Measurements from ENCODE around the gene KDM3A.

DNA sequence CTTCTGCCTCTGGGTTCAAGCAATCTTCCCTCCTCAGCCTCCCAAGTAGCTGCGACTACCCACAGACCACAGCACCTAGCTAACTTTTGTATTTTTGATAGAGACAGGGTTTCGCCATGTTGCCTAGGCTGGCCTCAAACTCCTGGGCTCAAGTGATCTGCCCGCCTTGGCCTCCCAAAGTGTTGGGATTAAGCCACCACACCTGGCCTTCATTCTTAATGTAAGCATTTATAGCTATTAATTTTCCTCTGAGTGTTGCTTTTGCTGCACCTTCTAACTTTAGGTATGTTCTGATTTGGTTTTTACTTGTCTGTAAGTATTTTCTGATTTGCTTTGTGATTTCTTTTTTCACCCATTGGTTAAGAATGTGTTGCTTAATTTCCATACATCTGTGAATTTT lies 92.4 kb downstream of the KDM3A start:
- TF ChIP-seq CTCF (tag by site-specific recombination; IDR thresholded peaks at IDR 0.05) (no peak), GLIS1 (tag by site-specific recombination; IDR thresholded peaks at IDR 0.05) (no peak), SP2 (tag by site-specific recombination; IDR thresholded peaks at IDR 0.05) (no peak), ZNF24 (tag by site-specific recombination; IDR thresholded peaks at IDR 0.05) (no peak), ZNF768 (tag by site-specific recombination; IDR thresholded peaks at IDR 0.05) (no peak), TCF7L2 (IDR thresholded peaks at IDR 0.05; ENCODE audit: borderline replicate concordance, low read depth, low read length) (no peak), ZNF133 (tag by site-specific recombination; IDR thresholded peaks at IDR 0.05) (no peak), ZFP69B (tag by site-specific recombination; IDR thresholded peaks at IDR 0.05) (no peak), HOXA7 (CRISPR knock-in tag; IDR thresholded peaks at IDR 0.05; ENCODE audit: borderline replicate concordance) (no peak)
- TF ChIP-seq, protein P1, sequence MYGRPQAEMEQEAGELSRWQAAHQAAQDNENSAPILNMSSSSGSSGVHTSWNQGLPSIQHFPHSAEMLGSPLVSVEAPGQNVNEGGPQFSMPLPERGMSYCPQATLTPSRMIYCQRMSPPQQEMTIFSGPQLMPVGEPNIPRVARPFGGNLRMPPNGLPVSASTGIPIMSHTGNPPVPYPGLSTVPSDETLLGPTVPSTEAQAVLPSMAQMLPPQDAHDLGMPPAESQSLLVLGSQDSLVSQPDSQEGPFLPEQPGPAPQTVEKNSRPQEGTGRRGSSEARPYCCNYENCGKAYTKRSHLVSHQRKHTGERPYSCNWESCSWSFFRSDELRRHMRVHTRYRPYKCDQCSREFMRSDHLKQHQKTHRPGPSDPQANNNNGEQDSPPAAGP (tag by site-specific recombination; IDR thresholded peaks at IDR 0.05), result no peak
- TF ChIP-seq, protein P2, sequence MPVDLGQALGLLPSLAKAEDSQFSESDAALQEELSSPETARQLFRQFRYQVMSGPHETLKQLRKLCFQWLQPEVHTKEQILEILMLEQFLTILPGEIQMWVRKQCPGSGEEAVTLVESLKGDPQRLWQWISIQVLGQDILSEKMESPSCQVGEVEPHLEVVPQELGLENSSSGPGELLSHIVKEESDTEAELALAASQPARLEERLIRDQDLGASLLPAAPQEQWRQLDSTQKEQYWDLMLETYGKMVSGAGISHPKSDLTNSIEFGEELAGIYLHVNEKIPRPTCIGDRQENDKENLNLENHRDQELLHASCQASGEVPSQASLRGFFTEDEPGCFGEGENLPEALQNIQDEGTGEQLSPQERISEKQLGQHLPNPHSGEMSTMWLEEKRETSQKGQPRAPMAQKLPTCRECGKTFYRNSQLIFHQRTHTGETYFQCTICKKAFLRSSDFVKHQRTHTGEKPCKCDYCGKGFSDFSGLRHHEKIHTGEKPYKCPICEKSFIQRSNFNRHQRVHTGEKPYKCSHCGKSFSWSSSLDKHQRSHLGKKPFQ (tag by site-specific recombination; IDR thresholded peaks at IDR 0.05), result no peak
- TF ChIP-seq, protein P3, sequence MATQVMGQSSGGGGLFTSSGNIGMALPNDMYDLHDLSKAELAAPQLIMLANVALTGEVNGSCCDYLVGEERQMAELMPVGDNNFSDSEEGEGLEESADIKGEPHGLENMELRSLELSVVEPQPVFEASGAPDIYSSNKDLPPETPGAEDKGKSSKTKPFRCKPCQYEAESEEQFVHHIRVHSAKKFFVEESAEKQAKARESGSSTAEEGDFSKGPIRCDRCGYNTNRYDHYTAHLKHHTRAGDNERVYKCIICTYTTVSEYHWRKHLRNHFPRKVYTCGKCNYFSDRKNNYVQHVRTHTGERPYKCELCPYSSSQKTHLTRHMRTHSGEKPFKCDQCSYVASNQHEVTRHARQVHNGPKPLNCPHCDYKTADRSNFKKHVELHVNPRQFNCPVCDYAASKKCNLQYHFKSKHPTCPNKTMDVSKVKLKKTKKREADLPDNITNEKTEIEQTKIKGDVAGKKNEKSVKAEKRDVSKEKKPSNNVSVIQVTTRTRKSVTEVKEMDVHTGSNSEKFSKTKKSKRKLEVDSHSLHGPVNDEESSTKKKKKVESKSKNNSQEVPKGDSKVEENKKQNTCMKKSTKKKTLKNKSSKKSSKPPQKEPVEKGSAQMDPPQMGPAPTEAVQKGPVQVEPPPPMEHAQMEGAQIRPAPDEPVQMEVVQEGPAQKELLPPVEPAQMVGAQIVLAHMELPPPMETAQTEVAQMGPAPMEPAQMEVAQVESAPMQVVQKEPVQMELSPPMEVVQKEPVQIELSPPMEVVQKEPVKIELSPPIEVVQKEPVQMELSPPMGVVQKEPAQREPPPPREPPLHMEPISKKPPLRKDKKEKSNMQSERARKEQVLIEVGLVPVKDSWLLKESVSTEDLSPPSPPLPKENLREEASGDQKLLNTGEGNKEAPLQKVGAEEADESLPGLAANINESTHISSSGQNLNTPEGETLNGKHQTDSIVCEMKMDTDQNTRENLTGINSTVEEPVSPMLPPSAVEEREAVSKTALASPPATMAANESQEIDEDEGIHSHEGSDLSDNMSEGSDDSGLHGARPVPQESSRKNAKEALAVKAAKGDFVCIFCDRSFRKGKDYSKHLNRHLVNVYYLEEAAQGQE (tag by site-specific recombination; IDR thresholded peaks at IDR 0.05), result no peak
- TF ChIP-seq, protein P4, sequence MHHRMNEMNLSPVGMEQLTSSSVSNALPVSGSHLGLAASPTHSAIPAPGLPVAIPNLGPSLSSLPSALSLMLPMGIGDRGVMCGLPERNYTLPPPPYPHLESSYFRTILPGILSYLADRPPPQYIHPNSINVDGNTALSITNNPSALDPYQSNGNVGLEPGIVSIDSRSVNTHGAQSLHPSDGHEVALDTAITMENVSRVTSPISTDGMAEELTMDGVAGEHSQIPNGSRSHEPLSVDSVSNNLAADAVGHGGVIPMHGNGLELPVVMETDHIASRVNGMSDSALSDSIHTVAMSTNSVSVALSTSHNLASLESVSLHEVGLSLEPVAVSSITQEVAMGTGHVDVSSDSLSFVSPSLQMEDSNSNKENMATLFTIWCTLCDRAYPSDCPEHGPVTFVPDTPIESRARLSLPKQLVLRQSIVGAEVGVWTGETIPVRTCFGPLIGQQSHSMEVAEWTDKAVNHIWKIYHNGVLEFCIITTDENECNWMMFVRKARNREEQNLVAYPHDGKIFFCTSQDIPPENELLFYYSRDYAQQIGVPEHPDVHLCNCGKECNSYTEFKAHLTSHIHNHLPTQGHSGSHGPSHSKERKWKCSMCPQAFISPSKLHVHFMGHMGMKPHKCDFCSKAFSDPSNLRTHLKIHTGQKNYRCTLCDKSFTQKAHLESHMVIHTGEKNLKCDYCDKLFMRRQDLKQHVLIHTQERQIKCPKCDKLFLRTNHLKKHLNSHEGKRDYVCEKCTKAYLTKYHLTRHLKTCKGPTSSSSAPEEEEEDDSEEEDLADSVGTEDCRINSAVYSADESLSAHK (tag by site-specific recombination; IDR thresholded peaks at IDR 0.05), result no peak

Measured in HEK293 (cell line).